GM12878 (cell line): ENCODE measurements around the gene PPP2R5C. TPM values are rescaled to one million over a fixed set of nuclear protein-coding genes. Genes with fewer than 3 reads are reported as not detected.

Experiments
- ATF7 ChIP-seq: fragments of 450-650 bp; IDR thresholded peaks from 2 replicates; pipeline ENCODE4 v1.6.1; 2016; ENCODE audit warnings: low read depth, mild to moderate bottlenecking
- MXI1 ChIP-seq: fragments of 150-350 bp; IDR thresholded peaks from 2 replicates; pipeline ENCODE4 v1.6.1; 2011; ENCODE audit warnings: low read depth, mild to moderate bottlenecking, inconsistent platforms, low read length, improper control_type of control experiment
- NFYA ChIP-seq: IDR thresholded peaks from 2 replicates; pipeline ENCODE4 v1.6.1; 2011; ENCODE audit warnings: low read depth, mild to moderate bottlenecking, low read length, improper control_type of control experiment, borderline replicate concordance
- POLR2AphosphoS5 ChIP-seq: IDR thresholded peaks from 2 replicates; pipeline ENCODE4 v1.6.1; 2011; ENCODE audit warnings: mild to moderate bottlenecking, low read length, inconsistent platforms
- TBL1XR1 ChIP-seq: IDR thresholded peaks from 2 replicates; pipeline ENCODE4 v1.6.1; 2012; ENCODE audit warnings: low read depth, low read length, improper control_type of control experiment
- polyA plus RNA-seq, 11 experiments: library from polyadenylated mRNA; depleted of rRNA in 4 of 11; unstranded in 6 of 11; stranded (reverse) in 5 of 11; fragments of >200 nt; fragmentation: Nextera tagmentation in 4 of 11; fragmentation: Illumina TruSeq in 1 of 11; extraction: Ambion mirVana in 4 of 11; extraction: Trizol in 1 of 11; gene quantifications; 1 replicate in 1 of 11; 2 replicates in 10 of 11; pipeline versions ENCODE4 v1.2.1 to v1.2.3, GENCODE V29; 2011 to 2016; ENCODE audit warnings: inconsistent platforms in 2 of 11, missing spikeins in 2 of 11, low read depth in 1 of 11
- total RNA-seq, 4 experiments: library from RNA; depleted of rRNA in 3 of 4; stranded (reverse); fragments of >200 nt in 3 of 4; fragmentation: Illumina TruSeq in 1 of 4; extraction: Trizol in 1 of 4; gene quantifications; 2 replicates each; pipeline versions ENCODE4 v1.2.1 to v1.2.3, GENCODE V29; 2013 to 2021
- TF ChIP-seq, protein P1 (sequence below): fragments of 450-650 bp; IDR thresholded peaks from 2 replicates; pipeline ENCODE4 v1.6.1; 2016; ENCODE audit warnings: mild to moderate bottlenecking, moderate library complexity, borderline replicate concordance
- TF ChIP-seq, protein P2 (sequence below): fragments of 150-350 bp; IDR thresholded peaks from 2 replicates; pipeline ENCODE4 v1.6.1; 2014; ENCODE audit warnings: mild to moderate bottlenecking, low read depth, low read length
- TF ChIP-seq, protein P3 (sequence below): fragments of 450-650 bp; IDR thresholded peaks from 2 replicates; pipeline ENCODE4 v1.6.1; 2017; ENCODE audit warnings: mild to moderate bottlenecking, moderate library complexity
- TF ChIP-seq, protein P4 (sequence below): fragments of 450-650 bp; IDR thresholded peaks from 2 replicates; pipeline ENCODE4 v1.6.1; 2017; ENCODE audit warnings: mild to moderate bottlenecking, moderate library complexity
- TF ChIP-seq, protein P5 (sequence below): fragments of 450-650 bp; IDR thresholded peaks from 2 replicates; pipeline ENCODE4 v1.6.1; 2017; ENCODE audit warnings: antibody characterized with exemption, mild to moderate bottlenecking, moderate library complexity

Gene PPP2R5C
- total and polyA plus RNA-seq, 10 of the 15 experiments (the other 5 are each of a cell fraction or from before 2014, with no cell fraction given), result 106 to 199 (median 144) TPM

DNA sequence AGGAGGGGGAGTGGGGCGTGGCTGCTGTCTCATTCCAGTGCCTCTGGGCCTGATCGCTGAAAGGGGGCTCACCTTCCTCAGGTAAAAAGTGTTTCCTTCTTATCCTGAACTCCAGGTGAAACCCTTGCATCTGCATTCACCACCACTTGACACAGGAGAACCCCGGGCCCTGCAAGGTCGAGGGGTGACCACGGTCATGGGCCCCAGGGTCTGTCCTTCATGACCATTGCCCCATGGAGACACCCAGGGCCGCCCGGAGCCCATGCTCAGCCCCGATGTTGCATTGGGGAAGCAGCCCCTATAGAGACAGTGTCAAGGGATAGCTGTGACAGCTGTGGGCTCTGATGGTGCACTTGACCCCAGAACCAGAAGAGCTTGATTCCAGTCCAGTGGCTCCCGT lies 168.4 kb downstream of the PPP2R5C start (continued):
- TF ChIP-seq, protein P1, sequence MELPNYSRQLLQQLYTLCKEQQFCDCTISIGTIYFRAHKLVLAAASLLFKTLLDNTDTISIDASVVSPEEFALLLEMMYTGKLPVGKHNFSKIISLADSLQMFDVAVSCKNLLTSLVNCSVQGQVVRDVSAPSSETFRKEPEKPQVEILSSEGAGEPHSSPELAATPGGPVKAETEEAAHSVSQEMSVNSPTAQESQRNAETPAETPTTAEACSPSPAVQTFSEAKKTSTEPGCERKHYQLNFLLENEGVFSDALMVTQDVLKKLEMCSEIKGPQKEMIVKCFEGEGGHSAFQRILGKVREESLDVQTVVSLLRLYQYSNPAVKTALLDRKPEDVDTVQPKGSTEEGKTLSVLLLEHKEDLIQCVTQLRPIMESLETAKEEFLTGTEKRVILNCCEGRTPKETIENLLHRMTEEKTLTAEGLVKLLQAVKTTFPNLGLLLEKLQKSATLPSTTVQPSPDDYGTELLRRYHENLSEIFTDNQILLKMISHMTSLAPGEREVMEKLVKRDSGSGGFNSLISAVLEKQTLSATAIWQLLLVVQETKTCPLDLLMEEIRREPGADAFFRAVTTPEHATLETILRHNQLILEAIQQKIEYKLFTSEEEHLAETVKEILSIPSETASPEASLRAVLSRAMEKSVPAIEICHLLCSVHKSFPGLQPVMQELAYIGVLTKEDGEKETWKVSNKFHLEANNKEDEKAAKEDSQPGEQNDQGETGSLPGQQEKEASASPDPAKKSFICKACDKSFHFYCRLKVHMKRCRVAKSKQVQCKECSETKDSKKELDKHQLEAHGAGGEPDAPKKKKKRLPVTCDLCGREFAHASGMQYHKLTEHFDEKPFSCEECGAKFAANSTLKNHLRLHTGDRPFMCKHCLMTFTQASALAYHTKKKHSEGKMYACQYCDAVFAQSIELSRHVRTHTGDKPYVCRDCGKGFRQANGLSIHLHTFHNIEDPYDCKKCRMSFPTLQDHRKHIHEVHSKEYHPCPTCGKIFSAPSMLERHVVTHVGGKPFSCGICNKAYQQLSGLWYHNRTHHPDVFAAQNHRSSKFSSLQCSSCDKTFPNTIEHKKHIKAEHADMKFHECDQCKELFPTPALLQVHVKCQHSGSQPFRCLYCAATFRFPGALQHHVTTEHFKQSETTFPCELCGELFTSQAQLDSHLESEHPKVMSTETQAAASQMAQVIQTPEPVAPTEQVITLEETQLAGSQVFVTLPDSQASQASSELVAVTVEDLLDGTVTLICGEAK, result no peak
- TF ChIP-seq, protein P2, sequence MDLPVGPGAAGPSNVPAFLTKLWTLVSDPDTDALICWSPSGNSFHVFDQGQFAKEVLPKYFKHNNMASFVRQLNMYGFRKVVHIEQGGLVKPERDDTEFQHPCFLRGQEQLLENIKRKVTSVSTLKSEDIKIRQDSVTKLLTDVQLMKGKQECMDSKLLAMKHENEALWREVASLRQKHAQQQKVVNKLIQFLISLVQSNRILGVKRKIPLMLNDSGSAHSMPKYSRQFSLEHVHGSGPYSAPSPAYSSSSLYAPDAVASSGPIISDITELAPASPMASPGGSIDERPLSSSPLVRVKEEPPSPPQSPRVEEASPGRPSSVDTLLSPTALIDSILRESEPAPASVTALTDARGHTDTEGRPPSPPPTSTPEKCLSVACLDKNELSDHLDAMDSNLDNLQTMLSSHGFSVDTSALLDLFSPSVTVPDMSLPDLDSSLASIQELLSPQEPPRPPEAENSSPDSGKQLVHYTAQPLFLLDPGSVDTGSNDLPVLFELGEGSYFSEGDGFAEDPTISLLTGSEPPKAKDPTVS, result no peak
- TF ChIP-seq ATF7, result no peak
- no peak for TF ChIP-seq POLR2AphosphoS5
- TF ChIP-seq, protein P3, sequence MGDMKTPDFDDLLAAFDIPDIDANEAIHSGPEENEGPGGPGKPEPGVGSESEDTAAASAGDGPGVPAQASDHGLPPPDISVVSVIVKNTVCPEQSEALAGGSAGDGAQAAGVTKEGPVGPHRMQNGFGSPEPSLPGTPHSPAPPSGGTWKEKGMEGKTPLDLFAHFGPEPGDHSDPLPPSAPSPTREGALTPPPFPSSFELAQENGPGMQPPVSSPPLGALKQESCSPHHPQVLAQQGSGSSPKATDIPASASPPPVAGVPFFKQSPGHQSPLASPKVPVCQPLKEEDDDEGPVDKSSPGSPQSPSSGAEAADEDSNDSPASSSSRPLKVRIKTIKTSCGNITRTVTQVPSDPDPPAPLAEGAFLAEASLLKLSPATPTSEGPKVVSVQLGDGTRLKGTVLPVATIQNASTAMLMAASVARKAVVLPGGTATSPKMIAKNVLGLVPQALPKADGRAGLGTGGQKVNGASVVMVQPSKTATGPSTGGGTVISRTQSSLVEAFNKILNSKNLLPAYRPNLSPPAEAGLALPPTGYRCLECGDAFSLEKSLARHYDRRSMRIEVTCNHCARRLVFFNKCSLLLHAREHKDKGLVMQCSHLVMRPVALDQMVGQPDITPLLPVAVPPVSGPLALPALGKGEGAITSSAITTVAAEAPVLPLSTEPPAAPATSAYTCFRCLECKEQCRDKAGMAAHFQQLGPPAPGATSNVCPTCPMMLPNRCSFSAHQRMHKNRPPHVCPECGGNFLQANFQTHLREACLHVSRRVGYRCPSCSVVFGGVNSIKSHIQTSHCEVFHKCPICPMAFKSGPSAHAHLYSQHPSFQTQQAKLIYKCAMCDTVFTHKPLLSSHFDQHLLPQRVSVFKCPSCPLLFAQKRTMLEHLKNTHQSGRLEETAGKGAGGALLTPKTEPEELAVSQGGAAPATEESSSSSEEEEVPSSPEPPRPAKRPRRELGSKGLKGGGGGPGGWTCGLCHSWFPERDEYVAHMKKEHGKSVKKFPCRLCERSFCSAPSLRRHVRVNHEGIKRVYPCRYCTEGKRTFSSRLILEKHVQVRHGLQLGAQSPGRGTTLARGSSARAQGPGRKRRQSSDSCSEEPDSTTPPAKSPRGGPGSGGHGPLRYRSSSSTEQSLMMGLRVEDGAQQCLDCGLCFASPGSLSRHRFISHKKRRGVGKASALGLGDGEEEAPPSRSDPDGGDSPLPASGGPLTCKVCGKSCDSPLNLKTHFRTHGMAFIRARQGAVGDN, result no peak
- no peak for TF ChIP-seq NFYA
- TF ChIP-seq, protein P4, sequence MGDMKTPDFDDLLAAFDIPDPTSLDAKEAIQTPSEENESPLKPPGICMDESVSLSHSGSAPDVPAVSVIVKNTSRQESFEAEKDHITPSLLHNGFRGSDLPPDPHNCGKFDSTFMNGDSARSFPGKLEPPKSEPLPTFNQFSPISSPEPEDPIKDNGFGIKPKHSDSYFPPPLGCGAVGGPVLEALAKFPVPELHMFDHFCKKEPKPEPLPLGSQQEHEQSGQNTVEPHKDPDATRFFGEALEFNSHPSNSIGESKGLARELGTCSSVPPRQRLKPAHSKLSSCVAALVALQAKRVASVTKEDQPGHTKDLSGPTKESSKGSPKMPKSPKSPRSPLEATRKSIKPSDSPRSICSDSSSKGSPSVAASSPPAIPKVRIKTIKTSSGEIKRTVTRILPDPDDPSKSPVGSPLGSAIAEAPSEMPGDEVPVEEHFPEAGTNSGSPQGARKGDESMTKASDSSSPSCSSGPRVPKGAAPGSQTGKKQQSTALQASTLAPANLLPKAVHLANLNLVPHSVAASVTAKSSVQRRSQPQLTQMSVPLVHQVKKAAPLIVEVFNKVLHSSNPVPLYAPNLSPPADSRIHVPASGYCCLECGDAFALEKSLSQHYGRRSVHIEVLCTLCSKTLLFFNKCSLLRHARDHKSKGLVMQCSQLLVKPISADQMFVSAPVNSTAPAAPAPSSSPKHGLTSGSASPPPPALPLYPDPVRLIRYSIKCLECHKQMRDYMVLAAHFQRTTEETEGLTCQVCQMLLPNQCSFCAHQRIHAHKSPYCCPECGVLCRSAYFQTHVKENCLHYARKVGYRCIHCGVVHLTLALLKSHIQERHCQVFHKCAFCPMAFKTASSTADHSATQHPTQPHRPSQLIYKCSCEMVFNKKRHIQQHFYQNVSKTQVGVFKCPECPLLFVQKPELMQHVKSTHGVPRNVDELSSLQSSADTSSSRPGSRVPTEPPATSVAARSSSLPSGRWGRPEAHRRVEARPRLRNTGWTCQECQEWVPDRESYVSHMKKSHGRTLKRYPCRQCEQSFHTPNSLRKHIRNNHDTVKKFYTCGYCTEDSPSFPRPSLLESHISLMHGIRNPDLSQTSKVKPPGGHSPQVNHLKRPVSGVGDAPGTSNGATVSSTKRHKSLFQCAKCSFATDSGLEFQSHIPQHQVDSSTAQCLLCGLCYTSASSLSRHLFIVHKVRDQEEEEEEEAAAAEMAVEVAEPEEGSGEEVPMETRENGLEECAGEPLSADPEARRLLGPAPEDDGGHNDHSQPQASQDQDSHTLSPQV, result no peak
- TF ChIP-seq MXI1, result no peak
- TF ChIP-seq TBL1XR1, result no peak
- TF ChIP-seq, protein P5, sequence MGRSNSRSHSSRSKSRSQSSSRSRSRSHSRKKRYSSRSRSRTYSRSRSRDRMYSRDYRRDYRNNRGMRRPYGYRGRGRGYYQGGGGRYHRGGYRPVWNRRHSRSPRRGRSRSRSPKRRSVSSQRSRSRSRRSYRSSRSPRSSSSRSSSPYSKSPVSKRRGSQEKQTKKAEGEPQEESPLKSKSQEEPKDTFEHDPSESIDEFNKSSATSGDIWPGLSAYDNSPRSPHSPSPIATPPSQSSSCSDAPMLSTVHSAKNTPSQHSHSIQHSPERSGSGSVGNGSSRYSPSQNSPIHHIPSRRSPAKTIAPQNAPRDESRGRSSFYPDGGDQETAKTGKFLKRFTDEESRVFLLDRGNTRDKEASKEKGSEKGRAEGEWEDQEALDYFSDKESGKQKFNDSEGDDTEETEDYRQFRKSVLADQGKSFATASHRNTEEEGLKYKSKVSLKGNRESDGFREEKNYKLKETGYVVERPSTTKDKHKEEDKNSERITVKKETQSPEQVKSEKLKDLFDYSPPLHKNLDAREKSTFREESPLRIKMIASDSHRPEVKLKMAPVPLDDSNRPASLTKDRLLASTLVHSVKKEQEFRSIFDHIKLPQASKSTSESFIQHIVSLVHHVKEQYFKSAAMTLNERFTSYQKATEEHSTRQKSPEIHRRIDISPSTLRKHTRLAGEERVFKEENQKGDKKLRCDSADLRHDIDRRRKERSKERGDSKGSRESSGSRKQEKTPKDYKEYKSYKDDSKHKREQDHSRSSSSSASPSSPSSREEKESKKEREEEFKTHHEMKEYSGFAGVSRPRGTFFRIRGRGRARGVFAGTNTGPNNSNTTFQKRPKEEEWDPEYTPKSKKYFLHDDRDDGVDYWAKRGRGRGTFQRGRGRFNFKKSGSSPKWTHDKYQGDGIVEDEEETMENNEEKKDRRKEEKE, result no peak
